Endothelial cell of umbilical vein (primary cell): Measurements from ENCODE around the gene PLEKHG1.

Experiments used
- EZH2 ChIP-seq: IDR thresholded peaks from 2 replicates; pipeline ENCODE4 v1.6.1; 2012; ENCODE audit warnings: borderline replicate concordance, low read depth, mild to moderate bottlenecking, moderate library complexity, low read length, inconsistent platforms; ENCODE audit not compliant: severe bottlenecking
- FOS ChIP-seq: IDR thresholded peaks from 2 replicates; pipeline ENCODE4 v1.6.1; 2011; ENCODE audit warnings: mild to moderate bottlenecking, low read length, moderate library complexity, borderline replicate concordance; ENCODE audit not compliant: insufficient read depth
- JUN ChIP-seq: IDR thresholded peaks from 2 replicates; pipeline ENCODE4 v1.6.1; 2011; ENCODE audit warnings: borderline replicate concordance, low read depth; ENCODE audit not compliant: insufficient read length, insufficient read depth
- POLR2A ChIP-seq: IDR thresholded peaks from 2 replicates; pipeline ENCODE4 v1.6.1; 2012; ENCODE audit warnings: low read depth, mild to moderate bottlenecking, control low read depth, low read length
- POLR2AphosphoS5 ChIP-seq: IDR thresholded peaks from 2 replicates; pipeline ENCODE4 v1.6.1; 2012; ENCODE audit warnings: low read depth, mild to moderate bottlenecking, control low read depth, low read length, moderate library complexity; ENCODE audit not compliant: insufficient read depth
- TF ChIP-seq, protein P1 (sequence below), 2 donors: IDR thresholded peaks; 1 replicate in 1 of 2; 2 replicates in 1 of 2; pipeline ENCODE4 v1.5.1; 2011; ENCODE audit warnings: low read length in 2 of 2, mild to moderate bottlenecking in 2 of 2, moderate library complexity in 2 of 2, control low read depth in 1 of 2, inconsistent platforms in 1 of 2, low read depth in 1 of 2; ENCODE audit not compliant: insufficient read depth in 1 of 2; ENCODE audit errors: extremely low read depth in 1 of 2
- TF ChIP-seq, protein P2 (sequence below): IDR thresholded peaks from 2 replicates; pipeline ENCODE4 v1.6.1; 2011; ENCODE audit not compliant: insufficient read depth, insufficient read length

DNA sequence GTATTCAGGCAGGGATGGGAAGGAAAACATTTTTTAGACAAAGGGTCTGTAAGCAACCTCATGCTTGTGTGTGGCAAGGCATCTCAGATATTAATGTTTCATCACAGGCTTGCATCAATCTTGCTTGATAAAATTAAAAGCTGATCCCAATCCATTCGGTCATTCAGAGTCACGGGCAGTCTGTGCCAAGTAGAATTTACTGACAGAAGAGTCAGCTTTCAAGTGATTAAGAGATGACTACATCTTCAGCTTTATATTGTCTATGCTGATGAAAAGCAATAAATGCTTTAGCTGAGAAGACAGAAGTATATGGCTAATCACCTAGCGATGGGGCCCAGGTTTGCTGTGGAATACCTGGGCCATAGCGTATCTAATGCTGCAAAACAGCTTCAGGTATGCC lies 3.5 kb downstream of the PLEKHG1 start:
- no peak for TF ChIP-seq JUN
- TF ChIP-seq, protein P1, sequence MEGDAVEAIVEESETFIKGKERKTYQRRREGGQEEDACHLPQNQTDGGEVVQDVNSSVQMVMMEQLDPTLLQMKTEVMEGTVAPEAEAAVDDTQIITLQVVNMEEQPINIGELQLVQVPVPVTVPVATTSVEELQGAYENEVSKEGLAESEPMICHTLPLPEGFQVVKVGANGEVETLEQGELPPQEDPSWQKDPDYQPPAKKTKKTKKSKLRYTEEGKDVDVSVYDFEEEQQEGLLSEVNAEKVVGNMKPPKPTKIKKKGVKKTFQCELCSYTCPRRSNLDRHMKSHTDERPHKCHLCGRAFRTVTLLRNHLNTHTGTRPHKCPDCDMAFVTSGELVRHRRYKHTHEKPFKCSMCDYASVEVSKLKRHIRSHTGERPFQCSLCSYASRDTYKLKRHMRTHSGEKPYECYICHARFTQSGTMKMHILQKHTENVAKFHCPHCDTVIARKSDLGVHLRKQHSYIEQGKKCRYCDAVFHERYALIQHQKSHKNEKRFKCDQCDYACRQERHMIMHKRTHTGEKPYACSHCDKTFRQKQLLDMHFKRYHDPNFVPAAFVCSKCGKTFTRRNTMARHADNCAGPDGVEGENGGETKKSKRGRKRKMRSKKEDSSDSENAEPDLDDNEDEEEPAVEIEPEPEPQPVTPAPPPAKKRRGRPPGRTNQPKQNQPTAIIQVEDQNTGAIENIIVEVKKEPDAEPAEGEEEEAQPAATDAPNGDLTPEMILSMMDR (IDR thresholded peaks at IDR 0.05; ENCODE audit: extremely low read depth in 1 of 2, insufficient read depth in 1 of 2, low read depth in 1 of 2, low read length in 2 of 2): no peak
- TF ChIP-seq POLR2A: no peak
- no peak for TF ChIP-seq FOS
- TF ChIP-seq, protein P2, sequence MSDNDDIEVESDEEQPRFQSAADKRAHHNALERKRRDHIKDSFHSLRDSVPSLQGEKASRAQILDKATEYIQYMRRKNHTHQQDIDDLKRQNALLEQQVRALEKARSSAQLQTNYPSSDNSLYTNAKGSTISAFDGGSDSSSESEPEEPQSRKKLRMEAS: no peak
- no peak for TF ChIP-seq EZH2
- no peak for TF ChIP-seq POLR2AphosphoS5
